ENCODE results near the gene SPSB1. TPM values are rescaled to one million over a fixed set of nuclear protein-coding genes. Genes with fewer than 3 reads are reported as not detected.

The SPSB1 gene
- 73.4 and 98.4 TPM in 2 replicates for total RNA-seq

GRCh38 chr1:9292361-9293240 is at the start of gene SPSB1:
Gene SPSB1, plus strand, starts transcription at chr1:9292894. Its CDS starts 62,998 bp downstream, at chr1:9355892.

Other genes starting within 250 kb of the SPSB1 start
- 0.87 and 2.4 TPM in 2 replicates for gene SLC2A5, start 223.3 kb upstream of the SPSB1 start, total RNA-seq
- 3.1 and 4.2 TPM in 2 replicates for gene GPR157, start 163.8 kb upstream of the SPSB1 start, total RNA-seq
- 20.4 and 33.0 TPM in 2 replicates for gene H6PD, start 58.1 kb upstream of the SPSB1 start, total RNA-seq
- 1.6 and 3.5 TPM in 2 replicates for gene SLC25A33, start 246.6 kb downstream of the SPSB1 start, total RNA-seq